Activated naive CD8-positive, alpha-beta T cell treated with anti-CD3 and anti-CD28 coated beads, Interleukin-2, amount 50 U/mL, for 16 hours (primary cell): ENCODE results near the gene STEAP3.

Experiments used
- DNase-seq: peaks from one replicate; pipeline ENCODE4 v3.0.0-alpha.2; 2020; ENCODE audit warnings: low read depth, low spot score

The STEAP3 gene

GRCh38 chr2:119225926-119226325 lies 2.3 kb downstream of the STEAP3 start:
- DNase-seq = no peak

GRCh38 chr2:119227346-119227745 lies 3.7 kb downstream of the STEAP3 start:
- DNase-seq = no peak

- DNase-seq = no peak
Observed at GRCh38 chr2:119228136-119228535, 4.5 kb downstream of the STEAP3 start.

GRCh38 chr2:119228964-119229363 lies 5.3 kb downstream of the STEAP3 start:
- DNase-seq = no peak

GRCh38 chr2:119229716-119230115 lies 6.1 kb downstream of the STEAP3 start:
- no peak for DNase-seq

GRCh38 chr2:119230219-119231185 lies 6.9 kb downstream of the STEAP3 start:
- DNase-seq = no peak

GRCh38 chr2:119231975-119232665 lies 8.5 kb downstream of the STEAP3 start:
- no peak for DNase-seq

GRCh38 chr2:119232666-119232993 lies 9.0 kb downstream of the STEAP3 start:
- no peak for DNase-seq

- DNase-seq = no peak
Observed at GRCh38 chr2:119233326-119234020, 9.8 kb downstream of the STEAP3 start.

- DNase-seq = no peak
Observed at GRCh38 chr2:119234021-119235019, 10.7 kb downstream of the STEAP3 start.

- no peak for DNase-seq
Observed at GRCh38 chr2:119236796-119237195, 13.2 kb downstream of the STEAP3 start.

- DNase-seq = no peak
Observed at GRCh38 chr2:119240311-119241204, 16.9 kb downstream of the STEAP3 start.

GRCh38 chr2:119241205-119241532 lies 17.5 kb downstream of the STEAP3 start:
- no peak for DNase-seq

- no peak for DNase-seq
Observed at GRCh38 chr2:119242276-119243119, 18.9 kb downstream of the STEAP3 start.

- DNase-seq = no peak
Observed at GRCh38 chr2:119243621-119244020, 20.0 kb downstream of the STEAP3 start.

GRCh38 chr2:119245076-119245840 lies 21.6 kb downstream of the STEAP3 start:
- DNase-seq = no peak

GRCh38 chr2:119245841-119246230 lies 22.2 kb downstream of the STEAP3 start:
- DNase-seq = no peak
